HepG2 (cell line): ENCODE results near the gene NPHP4. TPM values are rescaled to one million over a fixed set of nuclear protein-coding genes. Genes with fewer than 3 reads are reported as not detected.

Experiments used
- ASH2L ChIP-seq: fragments of 300-600, 200-600 bp; sonication (generic); IDR thresholded peaks from 2 replicates; pipeline ENCODE4 v1.7.0; 2017; ENCODE audit warnings: low read depth, mild to moderate bottlenecking, moderate library complexity, mixed read lengths, low read length; ENCODE audit not compliant: insufficient read length
- ATAD3A ChIP-seq: sonication (generic); formaldehyde crosslinking; IDR thresholded peaks from 2 replicates; pipeline ENCODE4 v1.4.0; 2020; ENCODE audit warnings: missing genetic modification reagents
- DZIP1 ChIP-seq: sonication (generic); formaldehyde crosslinking; IDR thresholded peaks from 2 replicates; pipeline ENCODE4 v1.5.0; 2020; ENCODE audit warnings: mild to moderate bottlenecking, missing genetic modification reagents
- GZF1 ChIP-seq: sonication (generic); formaldehyde crosslinking; IDR thresholded peaks from 2 replicates; pipeline ENCODE4 v1.5.1; 2020; ENCODE audit warnings: mild to moderate bottlenecking, missing genetic modification reagents
- HIC2 ChIP-seq: sonication (generic); formaldehyde crosslinking; IDR thresholded peaks from 2 replicates; pipeline ENCODE4 v1.9.0; 2022; ENCODE audit warnings: low read depth, missing genetic modification reagents
- HOXA9 ChIP-seq: sonication (generic); formaldehyde crosslinking; IDR thresholded peaks from 2 replicates; pipeline ENCODE4 v1.8.1; 2022; ENCODE audit warnings: missing genetic modification reagents, mild to moderate bottlenecking, moderate library complexity, borderline replicate concordance
- LRRFIP1 ChIP-seq: sonication (generic); formaldehyde crosslinking; conservative IDR thresholded peaks from 2 replicates; pipeline ENCODE4 v1.4.0; 2020; ENCODE audit warnings: missing genetic modification reagents
- PHF8 ChIP-seq: sonication (generic); formaldehyde crosslinking; IDR thresholded peaks from 2 replicates; pipeline ENCODE4 v1.5.0; 2020; ENCODE audit warnings: missing genetic modification reagents
- PRMT3 ChIP-seq: sonication (generic); formaldehyde crosslinking; IDR thresholded peaks from 2 replicates; pipeline ENCODE4 v1.8.1; 2022; ENCODE audit warnings: low read depth, mild to moderate bottlenecking, moderate library complexity, missing genetic modification reagents, borderline replicate concordance
- SMAD1 ChIP-seq: sonication (generic); formaldehyde crosslinking; IDR thresholded peaks from 2 replicates; pipeline ENCODE4 v1.4.0; 2020; ENCODE audit warnings: missing genetic modification reagents, low read depth, mild to moderate bottlenecking, borderline replicate concordance
- SNAPC4 ChIP-seq: sonication (generic); formaldehyde crosslinking; IDR thresholded peaks from 2 replicates; pipeline ENCODE4 v1.4.0; 2020; ENCODE audit warnings: mild to moderate bottlenecking, missing genetic modification reagents
- TBX2 ChIP-seq: sonication (generic); formaldehyde crosslinking; IDR thresholded peaks from 2 replicates; pipeline ENCODE4 v1.5.0; 2020; ENCODE audit warnings: missing genetic modification reagents, mild to moderate bottlenecking, borderline replicate concordance
- TFDP2 ChIP-seq: sonication (generic); formaldehyde crosslinking; IDR thresholded peaks from 2 replicates; pipeline ENCODE4 v1.4.0; 2020; ENCODE audit warnings: missing genetic modification reagents
- ZNF550 ChIP-seq: sonication (generic); formaldehyde crosslinking; IDR thresholded peaks from 2 replicates; pipeline ENCODE4 v1.4.0; 2020; ENCODE audit warnings: mild to moderate bottlenecking, missing genetic modification reagents, borderline replicate concordance
- polyA plus RNA-seq, 8 experiments: library from polyadenylated mRNA; depleted of rRNA in 3 of 8; stranded (reverse) in 7 of 8; unstranded in 1 of 8; fragments of >200 nt; fragmentation: Illumina TruSeq in 4 of 8; extraction: Trizol in 4 of 8; gene quantifications; 2 replicates each; pipeline versions ENCODE4 v1.2.1 to v1.2.3, GENCODE V29; 2011 to 2016; ENCODE audit warnings: low read depth in 4 of 8, missing spikeins in 1 of 8, mixed read lengths in 1 of 8; ENCODE audit not compliant: insufficient read depth in 1 of 8
- total RNA-seq, 5 experiments: library from RNA; depleted of rRNA; stranded (reverse); fragments of >200 nt; fragmentation: Illumina TruSeq; extraction: Trizol; gene quantifications; 2 replicates each; pipeline ENCODE4 v1.2.3, GENCODE V29; 2016; ENCODE audit warnings: low read depth in 1 of 5

Gene NPHP4
- total and polyA plus RNA-seq, 2 of the 13 experiments (the other 11 are each of a cell fraction or from before 2014, with no cell fraction given) = 4.4 to 6.8 TPM

- TF ChIP-seq HIC2 (CRISPR knock-in tag) (no peak), SMAD1 (no peak), PRMT3 (no peak), TFDP2 (CRISPR knock-in tag) (no peak), PHF8 (CRISPR knock-in tag) (no peak), LRRFIP1 (CRISPR knock-in tag) (no peak), TBX2 (no peak), GZF1 (CRISPR knock-in tag) (no peak), ATAD3A (no peak), DZIP1 (CRISPR knock-in tag) (no peak), ASH2L (no peak), HOXA9 (CRISPR knock-in tag) (0 out of 2 replicates have a peak, but pooled peaks have one; percentile 10), SNAPC4 (CRISPR knock-in tag) (0 out of 2 replicates have a peak, but pooled peaks have one; percentile 9), ZNF550 (CRISPR knock-in tag) (no peak)
These were observed 760 bp upstream of the NPHP4 start (continued) for GRCh38 chr1:5992814-5993555.
